Endodermal cell (in vitro differentiated cells): ENCODE results near the gene TBC1D32. TPM values are rescaled to one million over a fixed set of nuclear protein-coding genes. Genes with fewer than 3 reads are reported as not detected.

Source experiments
- DNase-seq: peaks from one replicate; pipeline ENCODE4 v3.0.0-alpha.2; 2017
- H3K27ac ChIP-seq: 2 replicates; pipeline ENCODE4 v1.5.1; 2013; ENCODE audit warnings: mild to moderate bottlenecking, low read depth, low read length, moderate library complexity
- H3K27me3 ChIP-seq: 2 replicates; pipeline ENCODE4 v1.6.1; 2013; ENCODE audit warnings: mild to moderate bottlenecking, low read length, moderate library complexity; ENCODE audit not compliant: insufficient read depth, control insufficient read depth, poor library complexity, severe bottlenecking
- H3K36me3 ChIP-seq: 2 replicates; pipeline ENCODE4 v1.7.0; 2013; ENCODE audit warnings: mild to moderate bottlenecking, low read length, moderate library complexity; ENCODE audit not compliant: control insufficient read depth, insufficient read depth
- H3K4me1 ChIP-seq: one replicate; pipeline ENCODE4 v1.7.0; 2013; ENCODE audit warnings: low read length; ENCODE audit not compliant: control insufficient read depth, insufficient read depth
- H3K4me3 ChIP-seq: 2 replicates; pipeline ENCODE4 v1.5.1; 2013; ENCODE audit warnings: mild to moderate bottlenecking, low read length, moderate library complexity
- H3K9ac ChIP-seq: 2 replicates; pipeline ENCODE4 v1.6.1; 2013; ENCODE audit warnings: mild to moderate bottlenecking, low read length, moderate library complexity; ENCODE audit not compliant: poor library complexity, severe bottlenecking; ENCODE audit errors: extremely low read depth
- H3K9me3 ChIP-seq: 2 replicates; pipeline ENCODE4 v1.6.1; 2013; ENCODE audit warnings: mild to moderate bottlenecking, low read length, moderate library complexity; ENCODE audit not compliant: control insufficient read depth
- H3K27ac Mint-ChIP-seq: 2 replicates; pipeline ENCODE4 v1.8.0; 2020; ENCODE audit warnings: mixed read lengths
- H3K27me3 Mint-ChIP-seq: 2 replicates; pipeline ENCODE4 v1.8.0; 2021; ENCODE audit warnings: mild to moderate bottlenecking, mixed read lengths; ENCODE audit not compliant: insufficient read depth
- H3K36me3 Mint-ChIP-seq: 2 replicates; pipeline ENCODE4 v1.8.0; 2020; ENCODE audit warnings: low read depth, mixed read lengths
- H3K4me1 Mint-ChIP-seq: 2 replicates; pipeline ENCODE4 v1.8.0; 2020; ENCODE audit warnings: mixed read lengths
- H3K4me3 Mint-ChIP-seq: 2 replicates; pipeline ENCODE4 v1.8.0; 2020; ENCODE audit warnings: mild to moderate bottlenecking, moderate library complexity, mixed read lengths
- H3K9me3 Mint-ChIP-seq: 2 replicates; pipeline ENCODE4 v1.8.0; 2020; ENCODE audit warnings: mild to moderate bottlenecking, mixed read lengths
- CTCF ChIP-seq: fragments of 200-600 bp; sonication (generic); conservative IDR thresholded peaks from 2 replicates; pipeline ENCODE4 v1.5.0; 2021; ENCODE audit warnings: antibody characterized with exemption, mild to moderate bottlenecking
- total RNA-seq, 2 donors: library from RNA; stranded (reverse); fragmentation: NEBNext Ultra II Directional in 1 of 2; extraction: Animal tissue kit (Norgen Biotek cat#: 25700) in 1 of 2; gene quantifications; 2 replicates in 1 of 2; 3 replicates in 1 of 2; pipeline ENCODE4 v1.2.1, GENCODE V29; 2021

TBC1D32 gene
- total RNA-seq, 2 donors from 2014 or later: 16.5 to 21.4 TPM

GRCh38 chr6:121134922-121135321 lies 199.4 kb downstream of the TBC1D32 start:
- no peak for TF ChIP-seq CTCF
- Histone ChIP-seq H3K9ac (no peak overlapping the region), H3K4me1 (no peaks in the 10 kb centered on the region), H3K4me3 (no peak overlapping the region), H3K9me3 (no peaks in the 10 kb centered on the region), H3K27ac (no peak overlapping the region), H3K27me3 (no peaks in the 10 kb centered on the region), H3K36me3 (no peaks in the 10 kb centered on the region)
- Mint-ChIP-seq H3K9me3 (no peaks in the 10 kb centered on the region), H3K36me3 (no peaks in the 10 kb centered on the region), H3K4me1 (peaks cover 10% of the 10 kb centered on the region), H3K27ac (no peak overlapping the region), H3K27me3 (no peaks in the 10 kb centered on the region), H3K4me3 (no peak overlapping the region)
- no peak for DNase-seq

- Histone ChIP-seq H3K4me1 (no peaks in the 10 kb centered on the region), H3K36me3 (no peaks in the 10 kb centered on the region), H3K4me3 (no peak overlapping the region), H3K9ac (no peak overlapping the region), H3K9me3 (peaks cover 22% of the 10 kb centered on the region), H3K27me3 (no peaks in the 10 kb centered on the region), H3K27ac (no peak overlapping the region)
- H3K9me3 Mint-ChIP-seq: peaks cover 8% of the 10 kb centered on the region
- H3K27me3 Mint-ChIP-seq: no peaks in the 10 kb centered on the region
- H3K4me1 Mint-ChIP-seq: no peaks in the 10 kb centered on the region
- H3K27ac Mint-ChIP-seq: no peak overlapping the region
- no peak overlapping the region for H3K4me3 Mint-ChIP-seq
- peaks cover 21% of the 10 kb centered on the region for H3K36me3 Mint-ChIP-seq
- DNase-seq: no peak
- no peak for TF ChIP-seq CTCF
Observed at GRCh38 chr6:121124600-121124999, 209.7 kb downstream of the TBC1D32 start.

- Mint-ChIP-seq H3K4me3 (no peak overlapping the region), H3K4me1 (no peaks in the 10 kb centered on the region), H3K27me3 (no peaks in the 10 kb centered on the region), H3K27ac (no peak overlapping the region), H3K36me3 (no peaks in the 10 kb centered on the region), H3K9me3 (no peaks in the 10 kb centered on the region)
- TF ChIP-seq CTCF: no peak
- no peaks in the 10 kb centered on the region for H3K9me3 ChIP-seq
- H3K27me3 ChIP-seq: no peaks in the 10 kb centered on the region
- H3K4me1 ChIP-seq: no peaks in the 10 kb centered on the region
- H3K4me3 ChIP-seq: no peak overlapping the region
- no peak overlapping the region for H3K9ac ChIP-seq
- DNase-seq: no peak
- H3K36me3 ChIP-seq: no peaks in the 10 kb centered on the region
- H3K27ac ChIP-seq: no peak overlapping the region
Observed at GRCh38 chr6:121112356-121112755, 221.9 kb downstream of the TBC1D32 start.
